HepG2 (cell line): Measurements from ENCODE around the gene DTX2. TPM values are rescaled to one million over a fixed set of nuclear protein-coding genes. Genes with fewer than 3 reads are reported as not detected.

Source experiments
- ASH2L ChIP-seq: fragments of 300-600, 200-600 bp; sonication (generic); IDR thresholded peaks from 2 replicates; pipeline ENCODE4 v1.7.0; 2017; ENCODE audit warnings: low read depth, mild to moderate bottlenecking, moderate library complexity, mixed read lengths, low read length; ENCODE audit not compliant: insufficient read length
- EEA1 ChIP-seq: sonication (generic); formaldehyde crosslinking; IDR thresholded peaks from 2 replicates; pipeline ENCODE4 v1.5.1; 2020; ENCODE audit warnings: mild to moderate bottlenecking, missing genetic modification reagents, borderline replicate concordance
- EHMT2 ChIP-seq: fragments of 200-600 bp; sonication (generic); IDR thresholded peaks from 2 replicates; pipeline ENCODE4 v1.7.0; 2017; ENCODE audit warnings: antibody characterized with exemption, low read depth, low read length, borderline replicate concordance
- HIVEP1 ChIP-seq: sonication (generic); formaldehyde crosslinking; IDR thresholded peaks from 2 replicates; pipeline ENCODE4 v1.4.0; 2020; ENCODE audit warnings: mild to moderate bottlenecking, missing genetic modification reagents
- PHF21A ChIP-seq: sonication (generic); formaldehyde crosslinking; IDR thresholded peaks from 2 replicates; pipeline ENCODE4 v1.5.0; 2020; ENCODE audit warnings: mild to moderate bottlenecking, missing genetic modification reagents
- PLRG1 ChIP-seq: fragments of 450-650 bp; conservative IDR thresholded peaks from 2 replicates; pipeline ENCODE4 v1.6.1; 2016
- RAD51 ChIP-seq: fragments of 450-650 bp; IDR thresholded peaks from 2 replicates; pipeline ENCODE4 v1.6.1; 2016; ENCODE audit warnings: borderline replicate concordance
- RFX3 ChIP-seq: IDR thresholded peaks from 2 replicates; pipeline ENCODE4 v1.6.1; 2016; ENCODE audit warnings: missing biosample characterization, missing genetic modification reagents
- SIX4 ChIP-seq: sonication (generic); formaldehyde crosslinking; IDR thresholded peaks from 2 replicates; pipeline ENCODE4 v1.4.0; 2020; ENCODE audit warnings: missing genetic modification reagents
- TBP ChIP-seq: sonication (generic); formaldehyde crosslinking; IDR thresholded peaks from 2 replicates; pipeline ENCODE4 v1.5.0; 2020; ENCODE audit warnings: missing genetic modification reagents
- TRIM24 ChIP-seq: sonication (generic); formaldehyde crosslinking; IDR thresholded peaks from 2 replicates; pipeline ENCODE4 v1.8.0; 2022; ENCODE audit warnings: mild to moderate bottlenecking, missing genetic modification reagents
- YEATS4 ChIP-seq: sonication (generic); formaldehyde crosslinking; IDR thresholded peaks from 2 replicates; pipeline ENCODE4 v1.4.0; 2020; ENCODE audit warnings: missing genetic modification reagents, borderline replicate concordance
- ZC3H13 ChIP-seq: sonication (generic); formaldehyde crosslinking; IDR thresholded peaks from 2 replicates; pipeline ENCODE4 v1.8.1; 2023; ENCODE audit warnings: mild to moderate bottlenecking, missing genetic modification reagents, moderate library complexity
- ZNF24 ChIP-seq: fragments of 450-650 bp; IDR thresholded peaks from 2 replicates; pipeline ENCODE4 v1.6.1; 2017; ENCODE audit warnings: antibody characterized with exemption, mild to moderate bottlenecking
- ZNF329 ChIP-seq: sonication (generic); formaldehyde crosslinking; IDR thresholded peaks from 2 replicates; pipeline ENCODE4 v1.9.0; 2021; ENCODE audit warnings: low read depth, mild to moderate bottlenecking, missing genetic modification reagents
- ZNF510 ChIP-seq: sonication (generic); formaldehyde crosslinking; IDR thresholded peaks from 2 replicates; pipeline ENCODE4 v1.4.0; 2020; ENCODE audit warnings: low read depth, mild to moderate bottlenecking, missing genetic modification reagents
- ZNF883 ChIP-seq: sonication (generic); formaldehyde crosslinking; IDR thresholded peaks from 2 replicates; pipeline ENCODE4 v1.5.1; 2020; ENCODE audit warnings: mild to moderate bottlenecking, missing genetic modification reagents; ENCODE audit errors: not compliant biosample characterization
- polyA plus RNA-seq, 8 experiments: library from polyadenylated mRNA; depleted of rRNA in 3 of 8; stranded (reverse) in 7 of 8; unstranded in 1 of 8; fragments of >200 nt; fragmentation: Illumina TruSeq in 4 of 8; extraction: Trizol in 4 of 8; gene quantifications; 2 replicates each; pipeline versions ENCODE4 v1.2.1 to v1.2.3, GENCODE V29; 2011 to 2016; ENCODE audit warnings: low read depth in 4 of 8, missing spikeins in 1 of 8, mixed read lengths in 1 of 8; ENCODE audit not compliant: insufficient read depth in 1 of 8
- total RNA-seq, 5 experiments: library from RNA; depleted of rRNA; stranded (reverse); fragments of >200 nt; fragmentation: Illumina TruSeq; extraction: Trizol; gene quantifications; 2 replicates each; pipeline ENCODE4 v1.2.3, GENCODE V29; 2016; ENCODE audit warnings: low read depth in 1 of 5
- TF ChIP-seq, protein P1 (sequence below), 2 experiments: sonication (generic) in 1 of 2; formaldehyde crosslinking in 1 of 2; IDR thresholded peaks; 2 replicates each; pipeline versions ENCODE4 v1.6.1 to v1.9.0; 2014 to 2022; ENCODE audit warnings: antibody characterized with exemption in 1 of 2, borderline replicate concordance in 1 of 2, inconsistent platforms in 1 of 2, low read depth in 1 of 2, missing genetic modification reagents in 1 of 2
- TF ChIP-seq, protein P2 (sequence below): sonication (generic); formaldehyde crosslinking; IDR thresholded peaks from 2 replicates; pipeline ENCODE4 v1.5.1; 2020; ENCODE audit warnings: missing genetic modification reagents, mild to moderate bottlenecking, borderline replicate concordance
- TF ChIP-seq, protein P3 (sequence below): sonication (generic); formaldehyde crosslinking; IDR thresholded peaks from 2 replicates; pipeline ENCODE4 v1.4.0; 2020; ENCODE audit warnings: missing genetic modification reagents
- TF ChIP-seq, protein P4 (sequence below): sonication (generic); formaldehyde crosslinking; IDR thresholded peaks from 2 replicates; pipeline ENCODE4 v1.4.0; 2020; ENCODE audit warnings: missing genetic modification reagents

Gene DTX2
- total and polyA plus RNA-seq, 2 of the 13 experiments (the other 11 are each of a cell fraction or from before 2014, with no cell fraction given) = 5.5 to 6.2 TPM

DNA sequence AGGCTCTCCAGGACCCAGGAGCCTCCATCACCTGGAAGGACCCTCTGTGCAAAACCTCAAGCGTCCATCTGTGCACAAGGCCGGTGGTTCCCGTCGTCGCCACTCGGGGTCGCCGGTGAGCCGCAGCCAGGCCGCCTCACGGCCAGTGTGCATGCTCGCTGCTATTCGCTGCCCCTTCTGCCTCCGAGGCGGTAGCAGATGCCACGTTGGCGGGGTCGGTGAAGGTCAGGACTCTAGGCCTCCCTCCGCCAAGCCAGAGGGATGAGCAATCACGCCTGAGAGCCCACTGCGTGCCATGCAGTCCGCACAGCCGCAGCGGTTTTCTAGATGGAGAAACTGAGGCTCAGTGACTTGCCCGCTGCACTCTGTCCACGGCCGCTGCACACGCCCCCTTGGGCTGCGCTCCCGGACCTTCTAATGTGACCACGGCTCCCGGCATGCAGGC lies 54.5 kb downstream of the DTX2 start (continued):
- TF ChIP-seq, protein P1, sequence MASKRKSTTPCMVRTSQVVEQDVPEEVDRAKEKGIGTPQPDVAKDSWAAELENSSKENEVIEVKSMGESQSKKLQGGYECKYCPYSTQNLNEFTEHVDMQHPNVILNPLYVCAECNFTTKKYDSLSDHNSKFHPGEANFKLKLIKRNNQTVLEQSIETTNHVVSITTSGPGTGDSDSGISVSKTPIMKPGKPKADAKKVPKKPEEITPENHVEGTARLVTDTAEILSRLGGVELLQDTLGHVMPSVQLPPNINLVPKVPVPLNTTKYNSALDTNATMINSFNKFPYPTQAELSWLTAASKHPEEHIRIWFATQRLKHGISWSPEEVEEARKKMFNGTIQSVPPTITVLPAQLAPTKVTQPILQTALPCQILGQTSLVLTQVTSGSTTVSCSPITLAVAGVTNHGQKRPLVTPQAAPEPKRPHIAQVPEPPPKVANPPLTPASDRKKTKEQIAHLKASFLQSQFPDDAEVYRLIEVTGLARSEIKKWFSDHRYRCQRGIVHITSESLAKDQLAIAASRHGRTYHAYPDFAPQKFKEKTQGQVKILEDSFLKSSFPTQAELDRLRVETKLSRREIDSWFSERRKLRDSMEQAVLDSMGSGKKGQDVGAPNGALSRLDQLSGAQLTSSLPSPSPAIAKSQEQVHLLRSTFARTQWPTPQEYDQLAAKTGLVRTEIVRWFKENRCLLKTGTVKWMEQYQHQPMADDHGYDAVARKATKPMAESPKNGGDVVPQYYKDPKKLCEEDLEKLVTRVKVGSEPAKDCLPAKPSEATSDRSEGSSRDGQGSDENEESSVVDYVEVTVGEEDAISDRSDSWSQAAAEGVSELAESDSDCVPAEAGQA (IDR thresholded peaks at IDR 0.05; ENCODE audit: low read depth) = no peak
- TF ChIP-seq, protein P1 (CRISPR knock-in tag; IDR thresholded peaks at IDR 0.05; ENCODE audit: borderline replicate concordance) = no peak
- TF ChIP-seq HIVEP1 (CRISPR knock-in tag) = peak; percentile 69; the same call in 1 of the 2 replicates
- TF ChIP-seq ZNF510 = no peak
- no peak for TF ChIP-seq RFX3 (CRISPR knock-in tag)
- peak; percentile 72; the same call in 1 of the 2 replicates for TF ChIP-seq ZNF329 (CRISPR knock-in tag)
- no peak for TF ChIP-seq ZC3H13 (CRISPR knock-in tag)
- peak; percentile 49; the same call in 1 of the 2 replicates for TF ChIP-seq YEATS4 (CRISPR knock-in tag)
- no peak for TF ChIP-seq ASH2L
- TF ChIP-seq PLRG1 = no peak
- TF ChIP-seq, protein P2, sequence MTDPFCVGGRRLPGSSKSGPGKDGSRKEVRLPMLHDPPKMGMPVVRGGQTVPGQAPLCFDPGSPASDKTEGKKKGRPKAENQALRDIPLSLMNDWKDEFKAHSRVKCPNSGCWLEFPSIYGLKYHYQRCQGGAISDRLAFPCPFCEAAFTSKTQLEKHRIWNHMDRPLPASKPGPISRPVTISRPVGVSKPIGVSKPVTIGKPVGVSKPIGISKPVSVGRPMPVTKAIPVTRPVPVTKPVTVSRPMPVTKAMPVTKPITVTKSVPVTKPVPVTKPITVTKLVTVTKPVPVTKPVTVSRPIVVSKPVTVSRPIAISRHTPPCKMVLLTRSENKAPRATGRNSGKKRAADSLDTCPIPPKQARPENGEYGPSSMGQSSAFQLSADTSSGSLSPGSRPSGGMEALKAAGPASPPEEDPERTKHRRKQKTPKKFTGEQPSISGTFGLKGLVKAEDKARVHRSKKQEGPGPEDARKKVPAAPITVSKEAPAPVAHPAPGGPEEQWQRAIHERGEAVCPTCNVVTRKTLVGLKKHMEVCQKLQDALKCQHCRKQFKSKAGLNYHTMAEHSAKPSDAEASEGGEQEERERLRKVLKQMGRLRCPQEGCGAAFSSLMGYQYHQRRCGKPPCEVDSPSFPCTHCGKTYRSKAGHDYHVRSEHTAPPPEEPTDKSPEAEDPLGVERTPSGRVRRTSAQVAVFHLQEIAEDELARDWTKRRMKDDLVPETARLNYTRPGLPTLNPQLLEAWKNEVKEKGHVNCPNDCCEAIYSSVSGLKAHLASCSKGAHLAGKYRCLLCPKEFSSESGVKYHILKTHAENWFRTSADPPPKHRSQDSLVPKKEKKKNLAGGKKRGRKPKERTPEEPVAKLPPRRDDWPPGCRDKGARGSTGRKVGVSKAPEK (CRISPR knock-in tag) = peak; percentile 89; the same call in 1 of the 2 replicates
- TF ChIP-seq, protein P3, sequence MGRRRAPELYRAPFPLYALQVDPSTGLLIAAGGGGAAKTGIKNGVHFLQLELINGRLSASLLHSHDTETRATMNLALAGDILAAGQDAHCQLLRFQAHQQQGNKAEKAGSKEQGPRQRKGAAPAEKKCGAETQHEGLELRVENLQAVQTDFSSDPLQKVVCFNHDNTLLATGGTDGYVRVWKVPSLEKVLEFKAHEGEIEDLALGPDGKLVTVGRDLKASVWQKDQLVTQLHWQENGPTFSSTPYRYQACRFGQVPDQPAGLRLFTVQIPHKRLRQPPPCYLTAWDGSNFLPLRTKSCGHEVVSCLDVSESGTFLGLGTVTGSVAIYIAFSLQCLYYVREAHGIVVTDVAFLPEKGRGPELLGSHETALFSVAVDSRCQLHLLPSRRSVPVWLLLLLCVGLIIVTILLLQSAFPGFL (CRISPR knock-in tag) = no peak
- no peak for TF ChIP-seq EHMT2
- TF ChIP-seq RAD51 = no peak
- no peak for TF ChIP-seq TBP (CRISPR knock-in tag)
- no peak for TF ChIP-seq TRIM24 (CRISPR knock-in tag)
- no peak for TF ChIP-seq EEA1 (CRISPR knock-in tag)
- TF ChIP-seq, protein P4, sequence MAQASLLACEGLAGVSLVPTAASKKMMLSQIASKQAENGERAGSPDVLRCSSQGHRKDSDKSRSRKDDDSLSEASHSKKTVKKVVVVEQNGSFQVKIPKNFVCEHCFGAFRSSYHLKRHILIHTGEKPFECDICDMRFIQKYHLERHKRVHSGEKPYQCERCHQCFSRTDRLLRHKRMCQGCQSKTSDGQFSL (CRISPR knock-in tag) = no peak
- no peak for TF ChIP-seq ZNF883
- no peak for TF ChIP-seq PHF21A (CRISPR knock-in tag)
- no peak for TF ChIP-seq ZNF24
- TF ChIP-seq SIX4 (CRISPR knock-in tag) = no peak
